ENCODE results near the gene EBI3. TPM values are rescaled to one million over a fixed set of nuclear protein-coding genes. Genes with fewer than 3 reads are reported as not detected.

Gene EBI3
- total RNA-seq (10 to 100 TPM; 16.2 to 60.6 (median 38.1) TPM), polyA plus RNA-seq (10 to 100 TPM; 15.0 to 32.9 (median 27.5) TPM)
- long read RNA-seq, donor 1, transcript EBI3-201 (5 exons, 1,186 nt): major isoform, 9 of 25 reads
- long read RNA-seq, donor 1, partial matches to known transcripts: 16 of 25 reads
- long read RNA-seq, donor 1, other reads (novel, unspliced or antisense): 0 of 25 reads
- long read RNA-seq, donor 2, transcript EBI3-201 (5 exons, 1,186 nt): major isoform, 8 of 32 reads
- long read RNA-seq, donor 2, partial matches to known transcripts: 24 of 32 reads
- long read RNA-seq, donor 2, other reads (novel, unspliced or antisense): 0 of 32 reads

DNA sequence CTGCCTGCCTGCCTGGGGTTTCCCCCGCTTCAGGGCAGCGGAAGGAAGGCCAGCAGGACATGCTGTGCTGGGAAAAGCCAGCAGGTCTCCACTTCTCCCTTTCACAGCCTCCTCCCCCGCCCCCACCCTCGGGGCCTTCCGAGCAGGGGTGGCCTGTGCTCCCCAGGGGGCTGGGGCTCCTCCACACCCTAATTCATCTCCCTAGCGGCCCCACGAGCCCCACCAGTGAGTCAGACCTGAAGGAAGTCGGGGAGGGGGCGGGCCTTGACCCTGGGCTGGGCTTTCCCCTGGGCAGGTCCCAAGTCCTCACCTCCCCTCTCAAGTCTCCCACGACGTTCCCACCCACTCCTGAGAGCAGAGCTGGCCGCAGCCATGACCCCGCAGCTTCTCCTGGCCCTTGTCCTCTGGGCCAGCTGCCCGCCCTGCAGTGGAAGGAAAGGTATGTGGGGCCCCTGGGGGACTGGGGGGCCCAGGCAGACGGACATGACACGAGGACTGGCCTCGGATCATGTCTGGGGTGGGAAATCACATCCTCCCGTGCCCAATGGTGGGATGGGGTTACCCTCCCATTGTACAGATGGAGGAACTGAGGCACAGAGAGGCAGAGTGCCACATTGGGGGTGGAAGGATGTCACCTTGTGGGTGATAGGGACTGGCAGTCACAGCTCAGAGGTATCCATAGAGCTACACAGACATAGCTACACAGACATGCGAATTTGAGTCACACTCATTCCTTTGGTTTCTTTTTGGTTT is at the start of gene EBI3:
Gene EBI3 (plus strand): TSS at position 345 of the 753 bp plus-strand sequence. CDS start 28 bp downstream, at position 373.
- WGBS, 5 donors: 6 to 15% (median 11%) methylated on average over 9 to 19 of the region's 19 CpGs
- peak; percentile 83 for DNase-seq
- Histone ChIP-seq H3K36me3 (no peaks in the 10 kb centered on the region), H3K4me1 (peaks cover 0 to 26% (median 13%) of the 10 kb centered on the region in 6 donors), H3K27me3 (replicated peaks in 1 of 7) (peaks cover 0 to 83% (median 15%) of the 10 kb centered on the region in 7 donors), H3K9me3 (no peaks in the 10 kb centered on the region), H3K4me3 (peak within 1 kb of the TSS in 7 of 8 donors; percentile 17 to 59 (median 23)), H3K27ac (peak within 1 kb of the TSS in 5 of 8 donors; percentile 14 to 61 (median 47))
- intact Hi-C loops (cut with DNase I; ENCODE audit: low total_unique reads): no loop called here
- TF ChIP-seq, protein P1, sequence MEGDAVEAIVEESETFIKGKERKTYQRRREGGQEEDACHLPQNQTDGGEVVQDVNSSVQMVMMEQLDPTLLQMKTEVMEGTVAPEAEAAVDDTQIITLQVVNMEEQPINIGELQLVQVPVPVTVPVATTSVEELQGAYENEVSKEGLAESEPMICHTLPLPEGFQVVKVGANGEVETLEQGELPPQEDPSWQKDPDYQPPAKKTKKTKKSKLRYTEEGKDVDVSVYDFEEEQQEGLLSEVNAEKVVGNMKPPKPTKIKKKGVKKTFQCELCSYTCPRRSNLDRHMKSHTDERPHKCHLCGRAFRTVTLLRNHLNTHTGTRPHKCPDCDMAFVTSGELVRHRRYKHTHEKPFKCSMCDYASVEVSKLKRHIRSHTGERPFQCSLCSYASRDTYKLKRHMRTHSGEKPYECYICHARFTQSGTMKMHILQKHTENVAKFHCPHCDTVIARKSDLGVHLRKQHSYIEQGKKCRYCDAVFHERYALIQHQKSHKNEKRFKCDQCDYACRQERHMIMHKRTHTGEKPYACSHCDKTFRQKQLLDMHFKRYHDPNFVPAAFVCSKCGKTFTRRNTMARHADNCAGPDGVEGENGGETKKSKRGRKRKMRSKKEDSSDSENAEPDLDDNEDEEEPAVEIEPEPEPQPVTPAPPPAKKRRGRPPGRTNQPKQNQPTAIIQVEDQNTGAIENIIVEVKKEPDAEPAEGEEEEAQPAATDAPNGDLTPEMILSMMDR (IDR thresholded peaks at IDR 0.05 in 8 of 11, conservative IDR thresholded peaks at IDR 0.05 in 3 of 11): no peak
- TF ChIP-seq POLR2A (IDR thresholded peaks at IDR 0.05): no peak
- TF ChIP-seq POLR2AphosphoS5 (IDR thresholded peaks at IDR 0.05): peak; percentile 9 to 67 (median 56)

DNA sequence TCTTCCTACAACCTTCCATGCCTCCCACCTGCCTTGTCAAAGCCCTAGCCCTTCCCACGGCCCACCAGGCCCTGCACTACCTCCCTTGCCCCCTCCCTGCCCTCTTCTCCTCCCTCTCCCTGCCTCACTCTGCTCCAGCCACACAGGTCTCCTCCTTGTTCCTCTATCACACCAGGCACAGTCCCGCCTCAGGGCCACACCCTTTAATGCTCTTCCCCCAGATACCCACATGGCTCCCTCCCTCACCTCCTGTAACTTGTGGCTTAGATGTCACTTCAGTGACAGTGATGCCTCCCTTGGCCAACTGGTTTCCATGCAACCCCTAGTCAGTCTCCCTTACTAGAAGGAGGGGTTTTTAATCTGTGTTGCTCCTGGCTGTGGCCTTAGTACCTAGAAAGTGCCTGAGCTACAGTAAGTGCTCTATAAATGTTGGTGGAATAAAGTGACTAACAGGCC is 48.2 kb upstream of the EBI3 start:
- H3K9me3 ChIP-seq: no peaks in the 10 kb centered on the region
- H3K27ac ChIP-seq: peak overlapping the region in 4 of 8 donors; percentile 89 to 94 (median 92)
- peaks cover 0 to 48% (median 26%) of the 10 kb centered on the region in 6 donors for H3K36me3 ChIP-seq
- TF ChIP-seq POLR2AphosphoS5 (IDR thresholded peaks at IDR 0.05): no peak
- TF ChIP-seq, protein P1 (IDR thresholded peaks at IDR 0.05 in 8 of 11, conservative IDR thresholded peaks at IDR 0.05 in 3 of 11): no peak
- TF ChIP-seq POLR2A (IDR thresholded peaks at IDR 0.05): no peak
- H3K4me3 ChIP-seq: peak overlapping the region in 5 of 8 donors; percentile 72 to 96 (median 82)
- WGBS, 5 donors: 64 to 83% (median 72%) methylated on average over 2 of the region's 2 CpGs
- H3K4me1 ChIP-seq: peaks cover 19 to 41% (median 29%) of the 10 kb centered on the region in 6 donors
- intact Hi-C loops (cut with DNase I; ENCODE audit: low total_unique reads): loop anchor here (10.0 kb wide), 1 partner anchor 186 kb away; no protein-coding TSS in a partner anchor
- no peak for DNase-seq
- H3K27me3 ChIP-seq (replicated peaks in 1 of 7): peaks cover 0 to 5% (median 0%) of the 10 kb centered on the region in 7 donors

DNA sequence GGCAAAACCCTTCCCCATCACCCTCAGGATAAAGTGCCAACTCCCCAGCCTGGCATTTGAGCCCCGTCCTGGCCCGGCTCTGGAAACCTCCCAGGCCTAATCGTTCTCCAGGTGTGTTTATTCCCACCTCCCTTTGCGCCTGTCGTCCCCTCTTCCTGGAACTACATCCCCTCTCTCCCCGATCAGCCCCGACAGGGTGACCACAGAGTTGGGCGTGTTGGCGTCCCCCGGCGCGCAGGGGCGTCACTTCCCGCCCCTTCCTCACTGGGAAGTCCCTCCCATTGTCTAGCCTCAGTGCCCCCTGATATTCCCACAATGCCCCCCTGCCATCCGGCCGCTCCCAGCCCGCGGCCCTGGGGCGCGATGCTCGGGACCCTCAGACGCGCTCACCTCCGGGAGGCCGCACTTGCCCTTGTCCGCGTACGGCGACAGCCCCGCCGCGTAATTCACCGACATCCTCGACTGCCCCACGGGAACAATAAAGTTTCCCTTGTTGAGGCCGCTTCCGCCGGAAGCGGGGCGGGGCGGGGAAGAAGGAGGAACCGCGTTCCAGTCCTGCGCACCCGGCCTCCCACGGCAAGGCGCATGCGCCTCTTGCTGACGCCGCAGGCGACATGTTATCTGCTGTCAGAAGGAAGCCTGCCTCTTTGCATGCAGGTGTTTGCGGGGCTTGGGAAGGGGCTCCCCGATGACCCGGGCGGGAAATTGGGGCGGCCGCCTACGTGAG is 47.1 kb upstream of the EBI3 start, which contains the start of the genes ANKRD24 and SIRT6:
Gene ANKRD24 (plus strand): TSS at position 606 of the 727 bp plus-strand sequence. CDS start 3,737 bp downstream, outside the sequence.
Gene SIRT6 (minus strand): TSS at position 480 of the 727 bp plus-strand sequence. CDS start 24 bp downstream, at position 456.
- Histone ChIP-seq H3K27ac (peak within 1 kb of the TSS; percentile 67 to 94 (median 87)), H3K27me3 (replicated peaks in 1 of 7) (peaks cover 0 to 5% (median 0%) of the 10 kb centered on the region in 7 donors), H3K4me1 (peaks cover 19 to 45% (median 31%) of the 10 kb centered on the region in 6 donors), H3K36me3 (peaks cover 0 to 36% (median 22%) of the 10 kb centered on the region in 6 donors), H3K4me3 (peak within 1 kb of the TSS; percentile 62 to 96 (median 80)), H3K9me3 (no peaks in the 10 kb centered on the region)
- TF ChIP-seq POLR2AphosphoS5 (IDR thresholded peaks at IDR 0.05) (peak; percentile 96 to 97 (median 96)), POLR2A (IDR thresholded peaks at IDR 0.05) (peak in 1 of 3 donors; percentile 22)
- TF ChIP-seq, protein P1 (IDR thresholded peaks at IDR 0.05 in 8 of 11, conservative IDR thresholded peaks at IDR 0.05 in 3 of 11): peak in 2 of 11 experiments; percentile 20 to 26
- intact Hi-C loops (cut with DNase I; ENCODE audit: low total_unique reads): loop anchor here (10.0 kb wide), 1 partner anchor 187 kb away; no protein-coding TSS in a partner anchor
- peak; percentile 99 for DNase-seq
- 0 to 1% (median 0%) methylated on average over 36 to 58 of the region's 58 CpGs for WGBS, 5 donors

All from spleen (tissue), 13 donors.